GM21390 (cell line): ENCODE measurements around the gene ZNF668.

ENCODE experiments used
- ATAC-seq: cut with Tn5 transposase; IDR thresholded peaks from one replicate; pipeline ENCODE4 v1.9.1; 2021; ENCODE audit not compliant: unreplicated experiment

Gene ZNF668

DNA sequence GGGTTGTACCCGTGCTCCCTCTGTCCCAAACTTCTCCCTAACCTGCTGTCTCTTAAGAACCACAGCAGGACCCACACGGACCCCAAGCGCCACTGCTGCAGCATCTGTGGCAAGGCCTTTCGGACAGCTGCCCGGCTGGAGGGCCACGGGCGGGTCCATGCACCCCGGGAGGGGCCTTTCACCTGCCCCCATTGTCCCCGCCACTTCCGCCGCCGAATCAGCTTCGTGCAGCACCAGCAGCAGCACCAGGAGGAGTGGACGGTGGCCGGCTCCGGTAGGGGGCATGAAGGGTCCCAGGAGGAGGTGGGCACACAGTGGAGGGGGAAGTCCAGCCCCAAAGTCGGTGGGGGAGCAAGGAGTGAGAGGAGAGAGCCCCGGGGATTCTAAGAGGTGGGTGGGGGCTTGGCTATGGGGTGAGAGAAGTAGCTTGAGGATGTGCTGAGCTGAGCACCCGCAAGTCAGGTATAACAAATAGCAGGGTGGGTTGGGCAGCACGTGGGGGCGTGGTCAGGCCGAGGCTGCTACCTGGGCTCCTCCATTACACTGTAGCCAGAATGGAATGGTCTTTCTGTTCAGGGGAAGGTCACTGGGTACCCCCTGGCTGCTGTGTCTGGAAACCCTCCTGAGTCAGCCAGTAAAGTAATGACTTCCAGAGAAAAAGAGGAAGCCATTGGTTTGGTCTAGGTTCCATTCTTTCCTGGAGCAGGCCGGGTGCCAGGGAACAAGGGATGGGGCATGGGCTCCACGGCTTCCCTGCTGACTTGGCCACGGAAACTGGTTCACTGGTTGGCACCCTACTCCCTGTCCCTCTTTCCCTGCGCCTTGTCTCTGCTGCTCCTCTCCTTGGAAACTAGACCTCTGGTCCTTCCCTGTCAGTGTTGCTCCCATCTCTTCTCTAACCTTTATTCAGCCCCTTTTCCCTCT, 7.7 kb upstream of the ZNF668 start:
- ATAC-seq: no peak

GRCh38 chr16:31080756-31081419, 6.8 kb upstream of the ZNF668 start:
- no peak for ATAC-seq

DNA sequence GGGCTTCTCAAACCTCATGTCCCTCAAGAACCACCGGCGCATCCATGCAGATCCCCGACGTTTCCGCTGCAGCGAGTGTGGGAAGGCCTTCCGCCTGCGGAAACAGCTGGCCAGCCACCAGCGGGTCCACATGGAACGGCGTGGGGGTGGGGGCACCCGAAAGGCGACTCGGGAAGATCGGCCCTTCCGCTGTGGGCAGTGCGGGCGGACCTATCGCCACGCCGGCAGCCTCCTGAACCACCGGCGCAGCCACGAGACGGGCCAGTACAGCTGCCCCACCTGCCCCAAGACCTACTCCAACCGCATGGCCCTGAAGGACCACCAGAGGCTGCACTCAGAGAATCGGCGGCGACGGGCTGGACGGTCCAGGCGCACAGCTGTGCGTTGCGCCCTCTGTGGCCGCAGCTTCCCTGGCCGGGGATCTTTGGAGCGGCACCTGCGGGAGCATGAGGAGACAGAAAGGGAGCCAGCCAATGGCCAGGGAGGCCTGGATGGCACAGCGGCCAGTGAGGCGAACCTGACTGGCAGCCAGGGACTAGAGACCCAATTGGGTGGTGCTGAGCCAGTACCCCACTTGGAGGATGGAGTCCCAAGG, 6.1 kb upstream of the ZNF668 start:
- no peak for ATAC-seq

GRCh38 chr16:31079342-31079944, 5.4 kb upstream of the ZNF668 start:
- no peak for ATAC-seq

GRCh38 chr16:31078597-31079341, 4.7 kb upstream of the ZNF668 start:
- ATAC-seq: no peak

GRCh38 chr16:31077592-31078396, 3.8 kb upstream of the ZNF668 start:
- no peak for ATAC-seq

DNA sequence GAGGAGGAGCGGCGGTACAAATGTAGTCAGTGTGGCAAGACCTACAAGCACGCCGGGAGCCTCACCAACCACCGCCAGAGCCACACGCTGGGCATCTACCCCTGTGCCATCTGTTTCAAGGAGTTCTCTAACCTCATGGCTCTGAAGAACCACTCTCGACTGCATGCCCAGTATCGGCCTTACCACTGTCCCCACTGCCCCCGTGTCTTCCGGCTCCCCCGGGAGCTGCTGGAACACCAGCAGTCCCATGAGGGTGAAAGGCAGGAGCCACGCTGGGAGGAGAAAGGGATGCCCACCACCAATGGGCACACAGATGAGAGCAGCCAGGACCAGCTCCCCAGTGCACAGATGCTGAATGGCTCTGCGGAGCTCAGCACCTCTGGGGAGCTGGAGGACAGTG, 3.0 kb upstream of the ZNF668 start:
- ATAC-seq: no peak

DNA sequence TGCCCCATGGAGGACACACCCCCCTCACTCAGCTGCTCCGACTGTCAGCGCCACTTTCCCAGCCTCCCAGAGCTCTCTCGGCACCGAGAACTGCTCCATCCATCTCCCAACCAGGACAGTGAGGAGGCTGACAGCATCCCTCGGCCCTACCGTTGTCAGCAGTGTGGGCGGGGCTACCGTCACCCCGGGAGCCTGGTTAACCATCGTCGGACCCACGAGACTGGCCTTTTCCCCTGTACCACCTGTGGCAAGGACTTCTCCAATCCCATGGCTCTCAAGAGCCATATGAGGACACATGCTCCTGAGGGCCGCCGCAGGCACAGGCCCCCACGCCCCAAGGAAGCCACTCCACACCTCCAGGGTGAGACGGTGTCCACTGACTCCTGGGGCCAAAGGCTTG, 2.3 kb upstream of the ZNF668 start:
- no peak for ATAC-seq

GRCh38 chr16:31074814-31075183, 759 bp upstream of the ZNF668 start:
- no peak for ATAC-seq

- peak; percentile 49 for ATAC-seq
These were observed 684 bp downstream of the ZNF668 start for GRCh38 chr16:31073142-31073969.

- no peak for ATAC-seq
These were observed 1.4 kb downstream of the ZNF668 start for GRCh38 chr16:31072540-31073141.

GRCh38 chr16:31071861-31072260, 2.2 kb downstream of the ZNF668 start:
- ATAC-seq: no peak

GRCh38 chr16:31067342-31067741, 6.7 kb downstream of the ZNF668 start:
- no peak for ATAC-seq

DNA sequence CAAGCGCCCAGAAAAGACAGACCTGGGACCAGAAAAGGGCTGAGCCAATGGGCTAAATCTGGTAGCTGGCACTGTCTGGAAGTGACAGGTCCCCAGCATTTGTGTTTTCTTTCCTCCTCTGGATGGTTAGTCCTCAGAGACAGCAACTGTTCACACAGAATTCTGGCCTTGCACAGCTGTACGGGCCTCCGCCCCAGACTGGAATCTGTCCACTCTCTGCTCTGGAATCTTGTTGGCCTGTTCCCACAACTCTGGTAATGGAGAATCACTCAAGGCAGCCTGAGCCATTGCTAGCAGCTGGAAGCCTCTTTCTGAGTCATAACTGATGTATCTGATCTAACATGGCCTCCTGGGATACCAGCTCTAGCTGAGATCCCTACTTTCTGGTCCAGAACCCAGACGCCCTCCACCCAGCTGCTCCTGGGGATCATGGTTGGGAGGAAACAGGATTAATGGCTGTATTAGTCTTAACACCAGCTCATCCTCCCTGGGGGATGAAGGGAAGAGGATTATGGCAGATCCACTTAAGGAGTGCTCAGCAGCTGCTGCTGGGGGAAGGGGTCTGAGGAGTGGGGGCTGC, 9.1 kb downstream of the ZNF668 start:
- ATAC-seq: no peak

- no peak for ATAC-seq
These were observed 10.0 kb downstream of the ZNF668 start for GRCh38 chr16:31063843-31064611.

- no peak for ATAC-seq
These were observed 10.6 kb downstream of the ZNF668 start for GRCh38 chr16:31063495-31063842.

- ATAC-seq: no peak
These were observed 12.1 kb downstream of the ZNF668 start for GRCh38 chr16:31061813-31062440.
